Activated CD4-positive, CD25-positive, alpha-beta regulatory T cell treated with anti-CD3 and anti-CD28 coated beads, Interleukin-2, amount 50 U/mL, for 24 hours (primary cell): ENCODE data around the gene STAG2.
"Not testable (repeated sequence)": the region's sequence is repeated elsewhere in the genome, so short reads cannot be mapped to it uniquely, and the experiment has no call there.

Source experiments
- ATAC-seq, 2 donors: fragments of 150-1000 bp; cut with Tn5 transposase; one replicate each; pipeline ENCODE4 v1.10.0; 2021; ENCODE audit warnings: mild to moderate bottlenecking in 1 of 2, moderate library complexity in 1 of 2

STAG2 gene

DNA sequence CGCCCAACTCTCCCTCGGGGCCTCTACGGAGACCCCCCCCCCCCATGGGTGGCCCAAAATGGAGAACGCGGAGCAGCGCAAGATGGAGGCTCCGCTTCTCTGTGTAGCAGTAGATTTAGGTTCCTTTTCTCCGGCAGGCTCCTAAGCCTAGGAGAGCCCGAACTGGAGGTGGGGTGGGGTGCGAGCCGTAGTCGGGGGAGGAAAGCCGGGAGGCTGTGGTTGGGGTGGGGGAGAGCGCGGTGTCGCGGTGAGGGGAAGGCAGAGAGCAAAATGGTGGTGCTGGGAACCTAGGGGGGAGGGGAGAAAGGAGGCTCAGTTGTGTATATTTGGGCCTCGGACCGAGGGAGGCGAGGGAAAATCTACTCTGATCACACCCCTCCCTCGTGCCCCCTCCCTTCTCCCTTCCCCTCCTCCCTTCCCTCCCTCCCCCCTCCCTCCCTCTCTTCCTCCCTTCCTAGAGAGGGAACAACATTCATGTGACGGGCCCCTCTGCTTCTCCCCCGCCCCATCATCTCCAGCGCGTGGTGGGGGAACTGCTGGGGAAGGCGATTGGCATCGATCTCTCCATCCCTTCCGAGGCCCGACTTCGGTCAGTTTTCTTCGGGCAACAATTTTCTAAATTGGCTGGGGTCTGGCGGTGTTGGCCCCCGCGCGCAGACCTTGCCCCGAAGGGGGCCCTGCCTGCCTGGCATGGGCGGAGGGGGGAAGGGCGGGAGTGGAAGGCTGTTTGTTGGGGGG lies at the start of gene STAG2:
Gene STAG2, plus strand, starts transcription at position 439 of the 738 bp plus-strand sequence. CDS start 60,922 bp downstream, outside the sequence.
- peak in 1 of 2 donors; percentile 9 for ATAC-seq

DNA sequence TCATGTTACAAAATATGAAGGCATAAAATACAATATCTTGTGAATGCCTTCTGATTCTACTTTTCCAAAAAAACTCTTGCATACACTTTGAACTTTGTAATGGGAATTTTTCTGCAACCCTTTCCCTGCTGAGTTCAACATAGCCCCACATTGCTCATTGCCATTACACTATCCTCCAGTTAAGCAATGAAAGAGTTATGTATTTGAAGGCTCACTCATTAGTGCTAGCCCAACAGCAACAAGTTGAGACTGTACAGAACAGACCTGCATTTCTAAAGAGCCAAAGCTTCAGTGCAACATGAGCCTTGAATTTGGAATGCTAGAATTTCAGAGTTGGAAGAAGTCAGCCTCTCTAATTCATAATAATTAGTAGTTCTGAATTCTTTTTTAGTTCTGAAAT lies 44.4 kb upstream of the STAG2 start:
- no peak for ATAC-seq

DNA sequence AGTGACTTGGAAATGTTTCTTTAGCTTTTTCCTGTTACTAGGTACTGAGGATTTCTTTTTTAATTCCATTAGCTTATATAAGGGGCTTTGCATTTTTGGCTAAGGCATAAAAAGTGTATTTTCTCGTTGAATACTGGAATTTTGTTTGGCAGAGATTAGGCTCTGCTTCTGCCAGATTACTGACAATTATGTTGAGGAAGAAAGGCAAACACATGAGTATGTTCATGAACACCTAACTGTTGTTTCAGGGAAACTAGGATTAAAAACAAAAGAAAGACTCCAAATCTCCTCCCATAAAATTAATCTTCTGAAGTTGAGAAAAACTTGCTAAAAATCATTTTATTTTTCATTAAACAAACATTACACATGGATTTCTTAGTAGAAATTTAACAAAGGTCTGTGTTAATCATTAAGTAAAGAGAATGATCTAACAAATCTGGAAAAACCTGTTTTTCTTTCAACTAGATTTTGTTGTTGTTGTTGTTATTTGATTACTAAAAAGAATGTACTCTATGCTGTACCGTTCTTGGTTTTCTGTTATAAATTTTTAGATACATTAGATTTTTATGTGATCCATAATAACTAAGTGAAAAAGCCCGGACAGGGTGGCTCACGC lies 43.3 kb upstream of the STAG2 start:
- ATAC-seq = no peak

- peak; percentile 76 to 82 for ATAC-seq
Observed at GRCh38 chrX:123920105-123920785, 41.3 kb upstream of the STAG2 start.

GRCh38 chrX:123923211-123923610 lies 38.3 kb upstream of the STAG2 start:
- ATAC-seq = no peak

GRCh38 chrX:123924186-123924585 lies 37.3 kb upstream of the STAG2 start:
- ATAC-seq = no peak

DNA sequence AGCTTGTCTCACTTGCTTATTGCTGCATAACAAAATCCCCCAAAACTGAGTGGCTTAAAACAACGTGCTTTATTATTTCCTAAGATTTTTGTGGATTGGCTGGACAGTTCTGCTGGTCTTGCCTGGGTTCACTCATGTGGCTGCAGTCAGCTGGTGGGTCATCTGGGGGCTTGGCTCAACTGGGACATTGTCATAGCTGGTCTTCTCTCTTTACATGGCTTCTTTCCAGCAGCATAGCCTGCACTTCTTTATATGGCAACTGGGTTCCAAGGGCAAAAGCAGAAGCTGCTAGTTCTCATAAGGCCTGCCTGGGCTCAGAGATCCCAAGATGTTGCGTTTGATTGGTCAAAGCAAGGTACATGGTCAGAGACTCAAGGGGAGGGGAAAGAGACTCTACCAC lies 33.7 kb upstream of the STAG2 start:
- no peak for ATAC-seq

GRCh38 chrX:123932055-123932454 lies 29.5 kb upstream of the STAG2 start:
- not testable (repeated sequence) for ATAC-seq

GRCh38 chrX:123943074-123943473 lies 18.4 kb upstream of the STAG2 start:
- ATAC-seq = no peak

DNA sequence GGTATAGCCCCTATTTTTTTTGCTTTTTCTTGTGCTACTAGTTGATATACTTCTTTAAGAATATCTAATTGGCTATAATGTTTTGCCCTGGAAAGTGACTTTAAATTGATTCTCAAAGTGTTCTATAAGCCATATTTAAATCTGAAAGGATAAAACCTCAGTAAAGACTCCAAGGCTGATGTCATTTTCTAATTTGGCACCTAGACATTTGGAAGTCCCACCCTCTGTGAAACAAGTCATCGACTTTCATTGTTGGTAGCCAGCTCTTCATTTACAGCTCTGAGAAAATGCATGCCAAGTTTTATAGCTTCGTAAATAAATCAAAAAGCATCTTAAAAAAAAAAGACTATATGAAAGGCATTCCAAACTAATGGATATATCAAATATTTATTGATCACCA lies 18.0 kb upstream of the STAG2 start:
- ATAC-seq = no peak

DNA sequence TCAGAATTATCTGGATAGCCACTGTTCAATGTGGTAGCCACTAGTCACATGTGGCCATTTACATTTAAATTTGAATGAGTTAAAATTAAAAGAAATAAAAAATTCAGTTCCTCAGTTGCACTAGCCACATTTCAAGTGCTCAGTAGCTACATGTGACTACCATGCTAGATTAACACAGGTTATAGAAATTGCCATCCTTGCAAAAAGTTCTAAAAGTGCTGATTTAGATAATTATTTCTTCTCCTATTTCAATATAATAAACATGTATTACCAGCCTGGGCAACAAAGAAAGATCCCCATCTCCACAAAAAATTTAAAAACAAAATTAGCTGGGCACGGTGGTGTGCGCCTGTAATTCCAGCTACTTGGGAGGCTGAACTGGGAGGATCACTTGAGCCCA lies 11.7 kb upstream of the STAG2 start:
- ATAC-seq = no peak

DNA sequence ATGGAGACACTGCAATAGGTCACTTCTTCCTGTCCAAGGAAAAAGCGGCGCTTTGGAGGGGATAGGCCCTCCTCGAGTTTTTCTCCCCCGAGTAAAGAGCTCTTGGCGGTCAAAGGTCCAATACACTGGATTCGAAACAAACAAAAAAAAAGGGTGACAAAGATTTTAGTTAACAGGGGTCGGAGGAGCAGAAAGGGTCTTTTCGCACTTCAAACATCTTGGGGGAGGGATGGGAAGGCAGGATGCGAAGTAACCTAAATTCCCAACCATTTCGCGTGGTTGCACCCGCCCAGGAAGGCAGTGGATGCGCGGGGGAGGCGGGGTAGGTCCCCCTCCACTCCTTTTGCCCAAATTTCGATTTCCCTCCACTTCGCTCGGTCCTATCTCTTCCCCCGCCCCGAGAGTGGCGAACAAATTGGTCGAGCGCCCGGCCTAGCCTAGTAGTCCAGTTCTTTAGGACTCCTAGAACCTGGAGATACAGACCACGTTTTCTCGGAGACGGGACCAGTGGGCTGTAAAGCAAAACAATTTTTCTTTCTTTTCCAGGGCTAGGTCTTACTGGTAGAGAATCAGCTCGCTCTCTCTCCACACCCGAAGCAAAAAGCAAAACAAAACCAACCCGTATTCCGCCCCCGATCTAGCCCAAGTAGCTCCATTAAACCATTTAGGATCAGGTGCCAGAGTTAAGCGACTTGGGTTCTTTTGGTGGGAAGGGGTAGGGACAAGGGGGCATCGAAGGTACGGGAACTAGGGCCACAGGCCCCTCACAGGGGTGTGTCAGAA lies 2.0 kb upstream of the STAG2 start:
- no peak for ATAC-seq

DNA sequence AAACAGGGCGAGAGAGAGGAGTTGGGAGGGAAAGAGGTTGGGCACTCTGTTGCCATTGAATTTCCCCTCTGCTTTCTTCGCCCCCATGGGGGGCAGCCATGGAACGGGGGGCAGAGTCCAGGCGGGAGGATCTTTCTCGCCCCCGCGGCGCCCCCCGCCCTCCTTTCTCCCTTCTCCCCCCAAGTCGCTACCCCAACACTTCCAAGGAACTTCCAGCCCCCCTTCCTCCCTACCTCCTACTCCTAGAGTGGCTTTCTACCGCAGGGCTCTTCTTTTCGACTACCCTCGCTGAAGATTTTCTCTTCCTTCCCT lies 594 bp upstream of the STAG2 start:
- no peak for ATAC-seq

- ATAC-seq = no peak
Observed at GRCh38 chrX:123962006-123962467, 531 bp downstream of the STAG2 start.

DNA sequence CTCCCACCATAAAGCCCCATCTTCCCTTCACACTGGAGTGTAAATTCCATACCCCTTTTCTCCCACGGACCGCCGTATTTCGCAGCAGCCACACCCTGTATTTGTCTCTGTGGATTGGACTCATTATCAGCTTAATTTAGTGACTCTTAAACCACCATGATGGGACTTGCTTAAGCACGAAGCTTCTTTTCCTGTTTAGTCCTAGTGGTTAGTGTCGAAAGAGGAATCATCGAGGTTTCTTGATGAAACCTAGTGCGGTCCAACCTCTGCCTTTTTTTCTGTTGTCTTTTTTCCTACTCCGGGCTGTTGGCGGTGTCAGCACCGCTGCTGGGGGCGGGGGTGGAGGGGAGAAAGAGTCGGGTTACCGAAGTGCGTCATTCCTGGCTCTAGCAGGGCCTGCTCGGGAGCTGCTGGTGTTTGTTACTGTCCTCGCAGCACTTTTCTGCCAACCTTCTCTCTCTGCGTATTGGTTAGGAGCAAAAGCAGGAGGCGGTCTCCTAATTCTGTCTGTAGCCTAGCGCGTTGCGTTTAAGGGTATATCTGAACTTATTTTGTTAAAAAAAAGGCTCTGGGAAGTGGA lies 1.4 kb downstream of the STAG2 start:
- peak; percentile 59 to 61 for ATAC-seq

- no peak for ATAC-seq
Observed at GRCh38 chrX:123964156-123964834, 2.8 kb downstream of the STAG2 start.

- no peak for ATAC-seq
Observed at GRCh38 chrX:123965712-123966111, 4.2 kb downstream of the STAG2 start.

DNA sequence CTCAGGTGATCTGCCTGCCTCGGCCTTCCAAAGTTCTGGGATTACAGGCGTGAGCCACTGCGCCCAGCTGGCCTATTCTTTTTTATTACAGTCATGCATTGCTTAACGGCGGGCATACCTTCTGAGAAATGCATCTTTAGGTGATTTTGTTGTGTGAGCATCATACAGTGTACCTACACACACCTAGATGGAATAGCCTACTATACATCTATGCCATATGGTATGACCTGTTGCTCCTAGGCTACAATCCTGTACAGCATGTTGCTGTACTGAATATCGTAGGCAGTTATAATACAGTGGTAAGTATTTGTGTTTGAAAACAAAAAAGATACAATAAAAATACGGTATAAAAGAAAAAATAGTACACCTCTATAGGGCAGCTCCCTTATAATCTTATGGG lies 6.0 kb downstream of the STAG2 start:
- ATAC-seq = no peak

GRCh38 chrX:123968383-123969050 lies 7.0 kb downstream of the STAG2 start:
- no peak for ATAC-seq

- ATAC-seq = no peak
Observed at GRCh38 chrX:123971982-123972381, 10.5 kb downstream of the STAG2 start.

DNA sequence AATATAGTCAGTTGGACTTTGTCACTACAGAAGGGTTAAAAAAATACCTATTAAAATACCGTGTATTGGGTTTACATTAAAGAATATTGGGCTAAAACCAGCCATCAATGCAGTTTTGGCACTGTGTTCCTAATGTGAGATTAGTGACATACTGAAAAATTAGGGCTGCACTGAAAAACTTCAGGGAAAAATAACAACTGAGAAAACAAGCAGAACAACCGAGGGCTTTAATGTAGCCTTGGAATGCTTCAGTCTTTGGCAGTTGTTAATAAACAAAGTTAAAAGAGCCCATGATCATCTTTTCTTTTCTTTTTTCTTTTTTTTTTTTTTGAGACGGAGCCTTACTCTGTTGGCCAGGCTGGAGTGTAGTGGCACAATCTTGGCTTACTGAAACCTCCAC lies 12.4 kb downstream of the STAG2 start:
- no peak for ATAC-seq

- ATAC-seq = no peak
Observed at GRCh38 chrX:123975180-123975579, 13.7 kb downstream of the STAG2 start.
